A673 (cell line): ENCODE data around the gene TANC1. TPM values are rescaled to one million over a fixed set of nuclear protein-coding genes. Genes with fewer than 3 reads are reported as not detected.

Source experiments
- BruUV-seq: library from RNA; stranded (reverse); fragments of 400-500 nt; replicated peaks from 2 replicates; lab custom pipeline; 2021; lab: Mats Ljungman, UMichigan
- CTCF ChIA-PET: fragments of 300-600 bp; sonication (Branson Sonifier 250); formaldehyde crosslinking; loops from one replicate; lab custom pipeline; 2022; ENCODE audit warnings: antibody characterized with exemption; lab: Charles Lee
- POLR2A ChIA-PET: fragments of 300-600 bp; sonication (Branson Sonifier 250); formaldehyde crosslinking; loops from one replicate; lab custom pipeline; 2022; ENCODE audit warnings: antibody characterized with exemption; ENCODE audit not compliant: low non-redundant PET; lab: Charles Lee
- DNase-seq: peaks from one replicate; pipeline ENCODE4 v3.0.0-alpha.2; 2015; ENCODE audit warnings: low spot score
- H3K27ac ChIP-seq: fragments of 200-600 bp; sonication (generic); 2 replicates; pipeline ENCODE4 v1.5.1; 2016; ENCODE audit warnings: mixed run types, low read depth, mild to moderate bottlenecking, mixed read lengths, antibody characterized with exemption, low read length; ENCODE audit not compliant: poor library complexity, severe bottlenecking
- H3K27me3 ChIP-seq: fragments of 200-600 bp; sonication (generic); replicated peaks from 2 replicates; pipeline ENCODE4 v1.6.1; 2017; ENCODE audit warnings: mixed run types, low read depth, mild to moderate bottlenecking, mixed read lengths, antibody characterized with exemption, low read length; ENCODE audit not compliant: insufficient read depth, poor library complexity
- H3K36me3 ChIP-seq: fragments of 200-600 bp; sonication (generic); 2 replicates; pipeline ENCODE4 v1.6.1; 2016; ENCODE audit warnings: mixed run types, mild to moderate bottlenecking, mixed read lengths, antibody characterized with exemption, low read length; ENCODE audit not compliant: insufficient read depth, poor library complexity, severe bottlenecking
- H3K4me1 ChIP-seq: fragments of 200-600 bp; sonication (generic); 2 replicates; pipeline ENCODE4 v1.6.1; 2017; ENCODE audit warnings: mixed run types, mild to moderate bottlenecking, mixed read lengths, antibody characterized with exemption, low read length; ENCODE audit not compliant: insufficient read depth, poor library complexity, severe bottlenecking
- H3K4me3 ChIP-seq: fragments of 200-600 bp; sonication (generic); 2 replicates; pipeline ENCODE4 v1.5.1; 2016; ENCODE audit warnings: low read depth, mixed run types, mild to moderate bottlenecking, mixed read lengths, low read length; ENCODE audit not compliant: poor library complexity, severe bottlenecking
- H3K9me3 ChIP-seq: fragments of 200-600 bp; sonication (generic); 2 replicates; pipeline ENCODE4 v1.6.1; 2016; ENCODE audit warnings: mixed run types, low read depth, mild to moderate bottlenecking, mixed read lengths, antibody characterized with exemption, low read length; ENCODE audit not compliant: poor library complexity, severe bottlenecking
- EZH2 ChIP-seq: fragments of 200-600 bp; sonication (generic); IDR thresholded peaks from 2 replicates; pipeline ENCODE4 v1.6.1; 2017; ENCODE audit warnings: borderline replicate concordance, low read depth, mild to moderate bottlenecking, mixed read lengths, antibody characterized with exemption, low read length; ENCODE audit not compliant: poor library complexity, severe bottlenecking
- intact Hi-C: fragments of 100-400 bp; cut with micrococcal nuclease; formaldehyde crosslinking; loops from one replicate; pipeline ENCODE4 v1.10.0; 2022; ENCODE audit not compliant: unreplicated experiment
- total RNA-seq: library from RNA; stranded (reverse); gene quantifications from 2 replicates; pipeline ENCODE4 v1.2.3, GENCODE V29; 2021
- TF ChIP-seq, protein P1 (sequence below): fragments of 300-800, 200-600 bp; sonication (generic); conservative IDR thresholded peaks from 2 replicates; pipeline ENCODE4 v1.5.1; 2017; ENCODE audit warnings: low read depth, mild to moderate bottlenecking, antibody characterized with exemption, low read length, moderate library complexity, mixed read lengths

TANC1 gene
- total RNA-seq, 1 experiment from 2014 or later: 9.0 TPM

DNA sequence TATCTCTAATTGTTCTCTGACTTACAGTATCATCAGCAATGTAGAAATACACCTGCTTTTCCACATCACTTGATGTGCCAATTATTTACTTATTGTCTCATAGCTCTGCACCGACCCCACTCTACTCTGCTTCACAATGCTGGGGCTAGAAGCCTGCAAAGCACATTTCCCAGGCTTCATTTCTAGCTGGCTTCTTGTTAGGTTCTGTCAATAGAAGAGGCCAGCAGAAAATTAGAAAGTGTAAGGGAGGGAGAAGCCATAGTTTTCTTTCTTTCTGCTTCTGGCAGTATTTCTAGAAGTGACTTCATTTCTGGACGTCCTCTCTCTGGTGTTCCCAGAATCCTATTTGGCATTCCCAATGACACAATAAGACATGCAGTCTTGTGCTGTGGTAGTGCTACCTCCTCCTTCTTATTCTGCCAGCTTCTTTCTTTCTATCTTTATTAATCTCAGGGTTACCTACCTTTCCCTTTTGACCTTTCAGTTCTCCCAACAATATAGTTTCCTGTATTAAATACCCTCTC, 12.5 kb upstream of the TANC1 start:
- Histone ChIP-seq H3K4me3 (no peak overlapping the region), H3K36me3 (no peaks in the 10 kb centered on the region), H3K4me1 (peaks cover 13% of the 10 kb centered on the region), H3K9me3 (no peaks in the 10 kb centered on the region), H3K27me3 (no peaks in the 10 kb centered on the region), H3K27ac (no peak overlapping the region)
- ChIA-PET POLR2A (interaction anchor here (0.6 kb wide), 1 partner anchor 78 kb away, joined by 3 read pairs; no protein-coding TSS in a partner anchor), CTCF (interaction anchor here (0.7 kb wide), 1 partner anchor 76 kb away, joined by 3 read pairs; no protein-coding TSS in a partner anchor)
- BruUV-seq: no TSS peak
- TF ChIP-seq EZH2: no peak
- TF ChIP-seq, protein P1, sequence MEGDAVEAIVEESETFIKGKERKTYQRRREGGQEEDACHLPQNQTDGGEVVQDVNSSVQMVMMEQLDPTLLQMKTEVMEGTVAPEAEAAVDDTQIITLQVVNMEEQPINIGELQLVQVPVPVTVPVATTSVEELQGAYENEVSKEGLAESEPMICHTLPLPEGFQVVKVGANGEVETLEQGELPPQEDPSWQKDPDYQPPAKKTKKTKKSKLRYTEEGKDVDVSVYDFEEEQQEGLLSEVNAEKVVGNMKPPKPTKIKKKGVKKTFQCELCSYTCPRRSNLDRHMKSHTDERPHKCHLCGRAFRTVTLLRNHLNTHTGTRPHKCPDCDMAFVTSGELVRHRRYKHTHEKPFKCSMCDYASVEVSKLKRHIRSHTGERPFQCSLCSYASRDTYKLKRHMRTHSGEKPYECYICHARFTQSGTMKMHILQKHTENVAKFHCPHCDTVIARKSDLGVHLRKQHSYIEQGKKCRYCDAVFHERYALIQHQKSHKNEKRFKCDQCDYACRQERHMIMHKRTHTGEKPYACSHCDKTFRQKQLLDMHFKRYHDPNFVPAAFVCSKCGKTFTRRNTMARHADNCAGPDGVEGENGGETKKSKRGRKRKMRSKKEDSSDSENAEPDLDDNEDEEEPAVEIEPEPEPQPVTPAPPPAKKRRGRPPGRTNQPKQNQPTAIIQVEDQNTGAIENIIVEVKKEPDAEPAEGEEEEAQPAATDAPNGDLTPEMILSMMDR: no peak
- no peak for DNase-seq
- intact Hi-C loops: no loop called here

DNA sequence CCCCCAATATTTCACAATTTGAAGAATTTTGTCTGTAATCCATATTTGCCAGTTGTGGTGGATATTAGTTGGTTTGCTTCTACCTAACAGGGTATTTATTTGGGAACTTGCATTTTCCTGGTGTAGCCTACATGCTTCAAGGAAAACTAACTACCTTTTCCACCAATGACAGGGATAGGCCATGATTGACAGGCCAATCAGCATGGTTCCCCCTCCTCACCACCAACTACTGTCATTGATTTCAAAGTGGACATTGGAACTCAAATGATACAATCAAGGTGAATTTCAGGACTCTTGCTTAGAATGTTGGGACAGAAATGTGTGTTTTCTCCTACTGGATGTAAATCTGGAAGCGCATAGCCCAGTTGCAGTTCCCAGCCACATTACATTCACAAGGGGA, 10.1 kb upstream of the TANC1 start:
- no peaks in the 10 kb centered on the region for H3K27me3 ChIP-seq
- intact Hi-C loops: no loop called here
- no peak for DNase-seq
- ChIA-PET CTCF (no interaction called here), POLR2A (no interaction called here)
- TF ChIP-seq EZH2: no peak
- TF ChIP-seq, protein P1: no peak
- no TSS peak for BruUV-seq
- H3K4me1 ChIP-seq: peaks cover 12% of the 10 kb centered on the region
- no peaks in the 10 kb centered on the region for H3K9me3 ChIP-seq
- H3K4me3 ChIP-seq: no peak overlapping the region
- no peaks in the 10 kb centered on the region for H3K36me3 ChIP-seq
- H3K27ac ChIP-seq: no peak overlapping the region

DNA sequence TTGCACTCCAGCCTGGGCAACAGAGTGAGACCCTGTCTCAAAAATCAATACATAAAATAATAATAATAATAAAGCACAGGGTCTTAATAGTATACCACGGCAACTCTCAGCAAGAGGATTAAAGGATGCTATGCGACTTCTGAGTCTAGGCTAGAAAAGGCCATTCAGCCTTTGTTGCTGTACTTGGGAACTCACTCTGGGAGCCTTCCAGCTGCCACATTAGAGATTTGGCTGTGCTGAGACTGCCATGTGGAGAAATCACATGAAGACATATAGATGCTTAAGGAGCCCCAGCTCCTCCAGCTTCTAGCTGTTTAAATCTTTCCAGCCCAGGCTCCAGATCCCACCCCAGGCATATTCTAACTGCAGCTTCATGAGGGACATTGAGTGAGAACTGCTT, 8.2 kb upstream of the TANC1 start:
- no TSS peak for BruUV-seq
- no peak for DNase-seq
- H3K27me3 ChIP-seq: no peaks in the 10 kb centered on the region
- CTCF ChIA-PET: no interaction called here
- H3K27ac ChIP-seq: no peak overlapping the region
- no peak for TF ChIP-seq EZH2
- TF ChIP-seq, protein P1: no peak
- H3K9me3 ChIP-seq: no peaks in the 10 kb centered on the region
- no peaks in the 10 kb centered on the region for H3K4me1 ChIP-seq
- intact Hi-C loops: no loop called here
- H3K36me3 ChIP-seq: no peaks in the 10 kb centered on the region
- POLR2A ChIA-PET: no interaction called here
- no peak overlapping the region for H3K4me3 ChIP-seq
